Epithelial cell of esophagus (primary cell): Measurements from ENCODE around the gene SEC62.

ENCODE experiments used
- DNase-seq: peaks from one replicate; pipeline ENCODE4 v3.0.0; 2010; ENCODE audit warnings: low read depth
- H3K4me3 ChIP-seq: 2 replicates; pipeline ENCODE4 v1.5.1; 2011; ENCODE audit warnings: mild to moderate bottlenecking, low read length, control low read depth
- TF ChIP-seq, protein P1 (sequence below): IDR thresholded peaks from 2 replicates; pipeline ENCODE4 v1.5.1; 2011; ENCODE audit warnings: low read depth, mild to moderate bottlenecking, low read length, control low read depth, inconsistent platforms; ENCODE audit not compliant: insufficient read depth; ENCODE audit errors: missing control alignments

SEC62 gene

DNA sequence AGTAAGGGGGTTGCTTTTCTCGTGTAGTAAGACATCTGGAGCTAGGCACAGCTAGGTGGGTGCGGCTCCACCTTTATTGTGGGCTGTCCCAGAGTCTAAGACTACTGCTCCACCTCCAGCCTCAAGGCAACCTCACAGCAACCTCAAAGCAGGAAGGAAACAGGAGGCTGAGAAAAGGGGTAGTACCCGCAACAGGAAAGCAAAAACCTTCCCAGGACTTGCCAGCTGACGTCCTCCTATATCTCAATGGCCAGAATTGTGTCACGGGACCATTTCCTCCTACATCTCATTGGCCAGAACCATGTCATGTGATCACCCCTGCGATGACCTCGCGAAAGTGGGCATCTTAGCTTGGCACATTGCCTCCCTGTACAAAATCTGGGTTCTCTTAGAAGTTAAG, 66.9 kb downstream of the SEC62 start:
- no peak overlapping the region for H3K4me3 ChIP-seq
- DNase-seq, result no peak
- TF ChIP-seq, protein P1, sequence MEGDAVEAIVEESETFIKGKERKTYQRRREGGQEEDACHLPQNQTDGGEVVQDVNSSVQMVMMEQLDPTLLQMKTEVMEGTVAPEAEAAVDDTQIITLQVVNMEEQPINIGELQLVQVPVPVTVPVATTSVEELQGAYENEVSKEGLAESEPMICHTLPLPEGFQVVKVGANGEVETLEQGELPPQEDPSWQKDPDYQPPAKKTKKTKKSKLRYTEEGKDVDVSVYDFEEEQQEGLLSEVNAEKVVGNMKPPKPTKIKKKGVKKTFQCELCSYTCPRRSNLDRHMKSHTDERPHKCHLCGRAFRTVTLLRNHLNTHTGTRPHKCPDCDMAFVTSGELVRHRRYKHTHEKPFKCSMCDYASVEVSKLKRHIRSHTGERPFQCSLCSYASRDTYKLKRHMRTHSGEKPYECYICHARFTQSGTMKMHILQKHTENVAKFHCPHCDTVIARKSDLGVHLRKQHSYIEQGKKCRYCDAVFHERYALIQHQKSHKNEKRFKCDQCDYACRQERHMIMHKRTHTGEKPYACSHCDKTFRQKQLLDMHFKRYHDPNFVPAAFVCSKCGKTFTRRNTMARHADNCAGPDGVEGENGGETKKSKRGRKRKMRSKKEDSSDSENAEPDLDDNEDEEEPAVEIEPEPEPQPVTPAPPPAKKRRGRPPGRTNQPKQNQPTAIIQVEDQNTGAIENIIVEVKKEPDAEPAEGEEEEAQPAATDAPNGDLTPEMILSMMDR, result no peak

DNA sequence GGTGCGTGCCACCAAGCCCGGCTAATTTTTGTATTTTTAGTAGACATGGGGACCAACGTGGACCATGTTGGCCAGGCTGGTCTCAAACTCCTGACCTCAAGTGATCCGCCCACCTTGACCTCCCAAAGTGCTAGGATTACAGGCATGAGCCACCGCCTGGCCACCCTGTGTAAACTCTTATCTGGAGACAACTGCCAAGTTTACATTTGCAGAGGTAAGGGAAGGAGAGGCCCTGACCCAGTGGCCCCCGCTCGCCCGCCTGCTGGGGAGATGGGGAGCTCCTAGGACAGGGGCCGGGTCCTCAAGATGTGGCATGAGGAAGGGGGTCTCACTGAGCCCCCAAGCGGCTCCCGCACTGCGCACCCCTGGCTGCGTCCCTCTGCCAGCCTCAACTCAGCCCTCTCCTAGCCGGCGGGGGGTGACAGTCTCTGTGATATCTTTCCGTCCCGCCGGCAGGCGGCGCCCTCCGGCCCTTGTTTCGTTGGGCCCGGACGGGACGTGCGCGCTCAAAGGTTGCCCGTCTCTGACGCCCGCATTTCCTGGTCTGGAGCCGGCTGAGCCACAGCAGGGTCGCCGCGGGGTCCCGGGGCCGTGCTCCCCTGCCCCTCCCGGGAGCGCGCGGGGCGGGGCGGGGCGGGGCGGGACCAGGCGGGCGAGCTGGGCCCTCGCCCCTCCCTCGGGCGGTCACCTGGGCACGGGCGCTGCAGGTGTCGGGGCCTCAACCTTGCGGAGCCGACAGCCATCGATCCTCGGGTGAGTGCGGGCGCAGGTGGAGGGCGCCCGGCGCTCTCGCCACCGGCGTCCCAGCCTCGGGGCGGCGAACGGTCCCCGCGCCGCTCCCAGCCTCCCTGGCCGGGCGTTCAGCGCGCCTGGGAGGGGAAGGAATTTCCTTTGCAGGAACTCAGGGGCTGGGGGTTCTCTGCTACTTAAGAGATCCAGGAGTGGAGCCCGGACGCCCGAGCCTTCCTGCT, 71.1 kb downstream of the SEC62 start, which contains the start of gene GPR160:
Gene GPR160, plus strand, starts transcription at position 533 of the 971 bp plus-strand sequence. CDS start 45,978 bp downstream, outside the sequence.
- peak; percentile 45 for DNase-seq
- H3K4me3 ChIP-seq, result peak within 1 kb of the TSS; percentile 39
- TF ChIP-seq, protein P1, result peak; percentile 65

DNA sequence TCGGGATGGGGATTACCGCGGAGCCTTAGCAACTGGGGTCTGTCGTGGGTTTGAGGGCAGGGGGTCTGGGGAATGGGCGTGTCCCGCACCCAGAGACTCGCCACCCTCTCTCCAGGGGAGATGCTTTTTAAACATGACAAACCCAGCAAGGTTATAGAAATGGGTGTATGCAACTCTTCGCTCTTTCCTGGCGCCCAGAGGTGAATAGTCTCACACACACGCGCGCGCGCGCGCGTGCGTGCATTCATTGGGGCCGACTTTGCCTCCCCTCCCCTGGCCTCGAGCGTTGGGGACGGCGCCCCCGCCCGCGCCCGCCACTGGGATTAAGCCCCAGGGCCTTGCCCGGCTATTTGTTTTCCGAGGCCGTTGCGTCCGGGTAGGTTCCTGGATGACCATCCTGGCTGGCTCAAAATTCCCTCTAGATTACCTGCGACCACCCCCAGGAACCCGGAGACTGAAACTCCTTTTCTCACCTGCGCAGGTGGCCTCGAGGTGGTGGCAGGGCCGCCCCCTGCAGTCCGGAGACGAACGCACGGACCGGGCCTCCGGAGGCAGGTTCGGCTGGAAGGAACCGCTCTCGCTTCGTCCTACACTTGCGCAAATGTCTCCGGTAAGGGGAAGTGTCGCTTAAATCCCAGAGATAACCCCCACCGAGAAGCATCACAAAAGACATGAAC, 72.0 kb downstream of the SEC62 start:
- TF ChIP-seq, protein P1, result no peak
- peak overlapping the region; percentile 39 for H3K4me3 ChIP-seq
- peak; percentile 7 for DNase-seq

DNA sequence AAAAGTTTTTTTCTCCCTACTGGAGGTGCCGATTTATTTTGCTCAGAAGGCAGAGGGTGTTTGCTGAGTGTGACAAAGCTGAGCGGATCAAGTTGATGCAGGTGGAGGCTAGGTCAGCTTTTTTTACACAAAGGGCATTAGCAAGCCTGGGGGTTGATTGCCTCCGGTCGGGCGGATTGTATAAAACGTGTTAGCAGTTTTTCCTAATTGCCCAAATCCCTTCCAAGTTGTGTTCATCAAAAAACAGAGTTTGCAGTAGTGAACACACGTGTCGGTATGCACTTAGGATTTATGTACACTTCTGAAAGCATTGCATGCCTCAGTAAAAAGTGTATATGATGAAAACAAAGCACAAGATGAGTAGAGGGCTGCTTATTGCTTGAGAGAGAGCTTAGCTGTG, 73.8 kb downstream of the SEC62 start:
- no peak overlapping the region for H3K4me3 ChIP-seq
- peak; percentile 18 for DNase-seq
- TF ChIP-seq, protein P1, result no peak

DNA sequence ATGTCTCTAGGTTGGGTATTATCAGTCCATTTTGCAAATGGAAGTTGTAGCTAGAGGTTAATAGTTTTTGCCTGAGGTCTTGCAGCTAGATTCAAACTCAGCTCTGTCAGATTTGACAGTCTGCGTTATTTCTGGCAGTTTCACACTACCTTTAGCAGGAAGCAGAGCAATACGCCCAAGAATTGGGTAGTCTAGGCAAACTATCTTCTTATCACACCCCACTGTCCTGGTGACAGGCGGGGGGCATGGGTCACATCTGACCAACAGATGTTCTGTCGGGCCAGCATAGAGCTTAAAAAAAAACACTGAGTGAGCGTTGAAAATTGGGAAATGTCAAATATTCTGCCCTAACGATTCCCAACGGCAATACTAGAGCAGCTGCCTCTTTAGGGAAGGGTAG, 76.9 kb downstream of the SEC62 start:
- DNase-seq, result no peak
- TF ChIP-seq, protein P1, result no peak
- no peak overlapping the region for H3K4me3 ChIP-seq

DNA sequence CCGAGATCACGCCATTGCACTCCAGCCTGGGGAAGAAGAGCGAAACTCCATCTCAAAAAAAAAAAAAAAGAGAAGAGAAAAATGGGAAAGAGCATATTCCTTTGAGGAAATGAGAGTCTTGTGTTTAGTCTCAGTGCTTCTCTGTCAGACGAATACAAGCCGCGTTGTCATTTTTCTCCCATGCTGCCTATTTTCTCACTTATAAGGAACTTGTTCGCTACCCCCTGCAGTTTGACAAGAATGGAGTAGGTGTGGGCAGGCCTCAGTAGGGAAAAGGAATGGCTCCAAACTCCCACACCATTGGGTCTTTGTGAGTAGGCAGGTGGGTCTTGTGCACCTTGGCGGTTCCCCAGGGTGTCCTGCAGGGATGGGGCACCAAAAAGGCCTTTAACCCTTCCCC, 77.7 kb downstream of the SEC62 start:
- no peak overlapping the region for H3K4me3 ChIP-seq
- TF ChIP-seq, protein P1, result no peak
- no peak for DNase-seq
